GM18511 (cell line): ENCODE results near the gene TTC23L.

Experiments
- ATAC-seq: cut with Tn5 transposase; IDR thresholded peaks from one replicate; pipeline ENCODE4 v1.9.1; 2021; ENCODE audit warnings: mild to moderate bottlenecking, moderate library complexity; ENCODE audit not compliant: unreplicated experiment

Gene TTC23L

GRCh38 chr5:34833090-34833489 lies 5.9 kb upstream of the TTC23L start:
- no peak for ATAC-seq

- no peak for ATAC-seq
These were observed 4.8 kb upstream of the TTC23L start for GRCh38 chr5:34833976-34834793.

DNA sequence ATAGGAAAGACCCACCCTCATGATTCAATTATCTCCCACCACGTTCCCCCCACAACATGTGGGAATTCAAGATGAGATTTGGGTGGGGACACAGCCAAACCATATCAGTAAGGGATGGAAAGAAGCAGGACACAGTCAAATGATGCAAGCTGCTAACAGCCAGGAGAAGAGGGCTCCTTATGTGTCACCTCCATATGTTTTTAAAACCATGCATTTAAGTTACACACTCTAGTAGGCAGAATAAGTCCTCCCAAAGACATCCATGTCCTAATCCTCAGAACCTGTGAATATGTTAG lies 4.2 kb upstream of the TTC23L start:
- no peak for ATAC-seq

DNA sequence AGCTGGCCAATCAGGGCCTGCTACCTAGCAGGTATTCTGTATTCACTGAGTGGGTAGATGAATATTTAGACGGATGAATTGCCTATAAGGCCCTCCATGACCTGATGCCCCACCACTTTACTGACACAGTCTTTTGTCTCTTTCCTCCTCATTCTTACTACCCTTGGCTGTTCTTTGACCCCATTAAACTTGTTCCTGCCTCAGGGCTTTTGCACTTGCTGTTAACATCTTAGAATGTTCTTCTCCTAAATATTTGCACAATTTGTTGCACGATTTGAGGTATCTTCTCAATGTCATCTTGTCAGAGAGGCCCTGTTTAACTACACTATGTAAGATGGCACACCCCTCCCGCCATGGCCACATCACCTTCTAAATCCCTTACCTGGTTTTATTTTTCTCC lies 3.3 kb upstream of the TTC23L start:
- no peak for ATAC-seq

GRCh38 chr5:34841816-34842215 lies 2.9 kb downstream of the TTC23L start:
- ATAC-seq = no peak

- ATAC-seq = no peak
These were observed 3.6 kb downstream of the TTC23L start for GRCh38 chr5:34842554-34842953.

- no peak for ATAC-seq
These were observed 4.5 kb downstream of the TTC23L start for GRCh38 chr5:34843497-34843896.

DNA sequence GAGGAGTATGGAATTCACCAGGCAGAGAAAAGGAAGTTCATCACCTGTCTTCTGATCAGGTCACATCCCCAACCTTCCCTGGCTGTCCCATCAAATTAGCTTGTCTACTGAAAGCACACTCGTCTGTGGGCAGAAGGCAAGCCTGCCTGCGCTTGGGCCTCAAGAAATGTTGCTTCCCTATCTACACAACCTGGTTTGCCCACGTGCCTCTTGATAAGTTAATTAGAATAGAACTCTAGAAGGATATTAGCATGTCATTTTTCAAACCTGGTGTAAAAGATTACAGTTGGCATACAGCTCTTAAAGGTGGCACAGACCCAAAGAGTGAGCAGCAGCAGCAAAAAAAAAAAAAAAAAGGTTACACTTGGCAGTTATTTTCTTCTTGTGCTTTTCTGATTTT lies 5.1 kb downstream of the TTC23L start:
- no peak for ATAC-seq

DNA sequence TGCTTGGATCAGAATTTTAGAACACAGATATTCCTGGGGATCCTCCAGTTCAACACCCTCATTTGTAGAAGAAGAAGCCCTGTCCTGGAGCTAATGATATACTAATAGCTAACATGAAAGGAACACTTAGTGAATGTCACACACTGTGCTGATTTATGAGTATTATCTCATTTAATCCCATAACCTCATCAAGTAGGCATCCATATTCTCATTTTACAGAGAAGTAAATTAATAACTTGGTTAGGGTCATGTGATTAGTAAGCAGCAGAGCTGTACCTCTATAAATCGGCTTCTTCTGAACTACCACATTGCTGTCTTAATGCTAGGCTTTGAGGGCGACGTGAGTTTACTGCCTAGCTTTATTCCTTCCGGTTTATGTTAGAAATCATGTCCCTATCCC lies 6.0 kb downstream of the TTC23L start:
- ATAC-seq = no peak

GRCh38 chr5:34847056-34847455 lies 8.1 kb downstream of the TTC23L start:
- no peak for ATAC-seq

DNA sequence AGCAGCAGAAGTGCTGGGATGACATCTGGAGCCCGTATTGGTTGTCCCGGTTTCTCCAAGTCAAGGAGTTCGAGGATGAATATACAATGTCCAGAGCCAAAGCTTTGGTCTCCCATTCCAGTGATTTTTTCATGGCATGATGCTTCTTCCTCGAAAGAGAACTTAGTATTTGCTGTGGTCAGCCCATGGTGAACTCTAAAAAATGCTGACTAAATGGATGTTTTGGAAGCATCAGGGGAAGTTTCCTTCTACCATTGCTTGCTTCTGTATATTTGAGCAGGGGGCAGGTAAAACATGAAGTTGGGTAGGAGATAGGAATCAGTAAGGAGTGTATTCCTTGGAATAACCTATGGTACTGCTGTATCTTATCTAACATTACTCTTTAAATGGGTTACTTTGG lies 8.6 kb downstream of the TTC23L start:
- ATAC-seq = no peak

- ATAC-seq = no peak
These were observed 9.3 kb downstream of the TTC23L start for GRCh38 chr5:34848230-34848629.

GRCh38 chr5:34849253-34849652 lies 10.3 kb downstream of the TTC23L start:
- no peak for ATAC-seq

DNA sequence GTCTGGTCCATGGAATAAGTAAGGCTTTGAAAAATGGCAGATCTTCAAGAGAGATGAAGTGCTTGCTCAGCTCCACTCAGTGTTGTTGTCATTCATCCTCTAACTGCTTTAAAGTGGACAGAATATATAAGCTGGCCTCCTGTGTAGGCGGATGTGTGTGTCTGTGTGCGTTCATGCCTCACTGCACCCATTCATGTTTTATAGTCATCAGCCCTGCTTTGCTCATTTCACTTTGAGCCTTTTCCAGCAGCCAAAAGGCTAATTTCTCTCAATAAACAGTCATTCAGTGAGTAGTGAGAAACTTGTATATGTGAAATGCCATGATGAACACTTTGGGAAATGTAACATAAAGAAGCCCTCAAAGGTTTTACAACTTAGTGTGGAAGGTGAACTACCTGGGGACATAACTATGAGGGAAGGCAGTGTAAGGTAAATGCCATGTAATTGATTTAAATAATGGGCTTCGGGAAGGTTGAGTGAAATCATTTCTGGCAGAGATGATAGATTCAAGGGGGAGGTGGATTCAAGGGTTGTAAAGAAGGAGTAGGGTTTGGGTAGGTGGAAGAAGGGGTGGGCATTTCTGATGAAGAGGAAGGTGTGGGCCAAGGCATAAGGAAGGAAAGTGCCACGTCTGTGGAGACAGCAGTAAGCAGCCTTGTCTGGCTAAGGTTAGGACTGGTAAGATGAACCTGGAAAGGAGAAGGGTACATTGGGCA lies 15.7 kb downstream of the TTC23L start:
- ATAC-seq = peak; percentile 98

- no peak for ATAC-seq
These were observed 18.2 kb downstream of the TTC23L start for GRCh38 chr5:34857161-34857560.

GRCh38 chr5:34857894-34858293 lies 18.9 kb downstream of the TTC23L start:
- no peak for ATAC-seq

- ATAC-seq = no peak
These were observed 19.8 kb downstream of the TTC23L start for GRCh38 chr5:34858790-34859189.

DNA sequence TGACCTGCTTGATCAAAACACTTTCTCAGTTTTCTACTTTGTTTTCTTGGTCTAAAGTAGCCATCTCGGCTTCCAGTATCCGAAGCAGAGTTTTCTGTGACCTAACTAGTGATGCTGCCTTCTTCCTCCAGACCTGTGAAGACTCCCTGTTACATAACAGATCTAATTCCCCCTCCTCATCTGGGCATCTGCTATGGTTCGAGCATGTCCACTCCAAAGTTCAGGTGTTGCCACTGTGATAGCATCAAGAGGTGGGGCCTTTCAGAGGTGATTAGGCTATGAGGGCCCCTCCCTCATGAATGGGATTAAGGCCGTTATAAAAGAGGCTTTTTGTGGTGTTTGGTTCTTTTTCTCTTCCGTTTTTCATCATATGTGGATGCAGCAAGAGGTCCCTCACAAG lies 20.3 kb downstream of the TTC23L start:
- no peak for ATAC-seq

- ATAC-seq = no peak
These were observed 25.0 kb downstream of the TTC23L start for GRCh38 chr5:34863946-34864345.

GRCh38 chr5:34865091-34865490 lies 26.1 kb downstream of the TTC23L start:
- no peak for ATAC-seq

DNA sequence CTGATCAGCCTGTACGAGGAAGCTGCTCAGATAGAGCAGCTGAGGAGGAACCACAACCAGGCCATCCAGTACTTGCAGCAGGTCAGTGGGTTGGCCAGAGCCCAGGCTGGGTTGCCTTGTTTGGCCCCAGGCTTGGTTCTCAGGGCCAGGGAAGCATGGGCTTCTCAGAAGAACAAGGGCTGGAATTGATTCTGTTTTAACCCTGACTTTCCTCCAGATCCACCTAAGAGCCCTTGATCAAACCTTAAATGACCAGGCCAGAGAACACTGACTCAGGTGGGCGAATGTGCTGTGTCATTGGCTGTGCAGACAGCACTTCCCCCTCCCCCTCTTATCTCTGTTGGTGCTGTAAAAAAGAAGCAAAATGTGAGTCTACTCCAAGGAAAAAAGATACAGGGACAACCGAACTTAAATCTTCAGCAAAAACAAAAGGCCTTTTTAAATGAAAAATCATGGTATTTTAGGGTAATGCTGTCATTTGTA lies 28.1 kb downstream of the TTC23L start:
- ATAC-seq = no peak

- no peak for ATAC-seq
These were observed 28.7 kb downstream of the TTC23L start for GRCh38 chr5:34867660-34868059.
